Mucosa of stomach (tissue), 1 donor: ENCODE results near the gene TMEM62.
"Not testable (repeated sequence)": the region's sequence is repeated elsewhere in the genome, so short reads cannot be mapped to it uniquely, and the experiment has no call there.

Source experiments
- H3K27me3 ChIP-seq: one replicate; pipeline ENCODE4 v1.7.0; 2013; ENCODE audit warnings: mild to moderate bottlenecking, low read length; ENCODE audit not compliant: control insufficient read depth, insufficient read depth
- H3K36me3 ChIP-seq: one replicate; pipeline ENCODE4 v1.7.0; 2013; ENCODE audit warnings: low read length; ENCODE audit not compliant: control insufficient read depth, insufficient read depth
- H3K4me1 ChIP-seq: one replicate; pipeline ENCODE4 v1.7.0; 2013; ENCODE audit warnings: mild to moderate bottlenecking, low read length; ENCODE audit not compliant: control insufficient read depth, insufficient read depth
- H3K4me3 ChIP-seq: one replicate; pipeline ENCODE4 v1.7.0; 2013; ENCODE audit warnings: low read length
- H3K9ac ChIP-seq: one replicate; pipeline ENCODE4 v1.7.0; 2013; ENCODE audit warnings: mild to moderate bottlenecking, low read length, moderate library complexity
- H3K9me3 ChIP-seq: one replicate; pipeline ENCODE4 v1.7.0; 2013; ENCODE audit warnings: mild to moderate bottlenecking, low read length, moderate library complexity; ENCODE audit not compliant: control insufficient read depth
- donor health status: Pancreatic carcinoma.

Gene TMEM62

GRCh38 chr15:43153269-43153668 lies 19.9 kb downstream of the TMEM62 start:
- H3K27me3 ChIP-seq, result no peaks in the 10 kb centered on the region
- no peak overlapping the region for H3K9ac ChIP-seq
- H3K9me3 ChIP-seq, result no peaks in the 10 kb centered on the region
- H3K4me1 ChIP-seq, result no peaks in the 10 kb centered on the region
- no peaks in the 10 kb centered on the region for H3K36me3 ChIP-seq
- no peak overlapping the region for H3K4me3 ChIP-seq

- Histone ChIP-seq H3K27me3 (no peaks in the 10 kb centered on the region), H3K9me3 (no peaks in the 10 kb centered on the region), H3K9ac (no peak overlapping the region), H3K4me3 (no peak overlapping the region), H3K4me1 (no peaks in the 10 kb centered on the region), H3K36me3 (no peaks in the 10 kb centered on the region)
Observed at GRCh38 chr15:43165801-43166325, 32.5 kb downstream of the TMEM62 start.

- not testable (repeated sequence) for H3K9ac ChIP-seq, H3K27me3 ChIP-seq, H3K9me3 ChIP-seq, H3K36me3 ChIP-seq, H3K4me1 ChIP-seq, H3K4me3 ChIP-seq
Observed at GRCh38 chr15:43167261-43167660, 33.9 kb downstream of the TMEM62 start.

- H3K36me3 ChIP-seq, result no peaks in the 10 kb centered on the region
- no peaks in the 10 kb centered on the region for H3K9me3 ChIP-seq
- H3K4me3 ChIP-seq, result no peak overlapping the region
- no peaks in the 10 kb centered on the region for H3K27me3 ChIP-seq
- H3K9ac ChIP-seq, result no peak overlapping the region
- H3K4me1 ChIP-seq, result no peaks in the 10 kb centered on the region
Observed at GRCh38 chr15:43168192-43169107, 35.1 kb downstream of the TMEM62 start.

GRCh38 chr15:43169888-43170287 lies 36.5 kb downstream of the TMEM62 start:
- Histone ChIP-seq H3K36me3 (no peaks in the 10 kb centered on the region), H3K9me3 (no peaks in the 10 kb centered on the region), H3K27me3 (no peaks in the 10 kb centered on the region), H3K9ac (no peak overlapping the region), H3K4me1 (no peaks in the 10 kb centered on the region), H3K4me3 (no peak overlapping the region)

GRCh38 chr15:43175656-43176309 lies 42.4 kb downstream of the TMEM62 start:
- H3K9me3 ChIP-seq, H3K4me3 ChIP-seq, H3K27me3 ChIP-seq, H3K36me3 ChIP-seq, H3K4me1 ChIP-seq, H3K9ac ChIP-seq: not testable (repeated sequence)

- not testable (repeated sequence) for H3K9ac ChIP-seq, H3K36me3 ChIP-seq, H3K9me3 ChIP-seq, H3K4me3 ChIP-seq, H3K4me1 ChIP-seq, H3K27me3 ChIP-seq
Observed at GRCh38 chr15:43177147-43177546, 43.8 kb downstream of the TMEM62 start.

GRCh38 chr15:43183270-43183669 lies 49.9 kb downstream of the TMEM62 start:
- Histone ChIP-seq H3K9me3 (no peaks in the 10 kb centered on the region), H3K9ac (no peak overlapping the region), H3K4me3 (no peak overlapping the region), H3K36me3 (peaks cover 10% of the 10 kb centered on the region), H3K27me3 (no peaks in the 10 kb centered on the region), H3K4me1 (peaks cover 28% of the 10 kb centered on the region)

- Histone ChIP-seq H3K9me3 (no peaks in the 10 kb centered on the region), H3K4me3 (peak overlapping the region; percentile 8), H3K9ac (no peak overlapping the region), H3K27me3 (no peaks in the 10 kb centered on the region), H3K4me1 (peaks cover 28% of the 10 kb centered on the region), H3K36me3 (peaks cover 7% of the 10 kb centered on the region)
Observed at GRCh38 chr15:43184407-43185124, 51.2 kb downstream of the TMEM62 start.

GRCh38 chr15:43185157-43186002 lies 52.0 kb downstream of the TMEM62 start, which contains the start of gene CCNDBP1:
Gene CCNDBP1, plus strand, starts transcription at chr15:43185403. Its CDS starts 96 bp downstream, at chr15:43185499.
- Histone ChIP-seq H3K9me3 (no peaks in the 10 kb centered on the region), H3K9ac (peak within 1 kb of the TSS; percentile 96), H3K4me3 (peak within 1 kb of the TSS; percentile 75), H3K27me3 (no peaks in the 10 kb centered on the region), H3K36me3 (peaks cover 10% of the 10 kb centered on the region), H3K4me1 (peaks cover 28% of the 10 kb centered on the region)

- Histone ChIP-seq H3K9me3 (no peaks in the 10 kb centered on the region), H3K4me3 (peak overlapping the region; percentile 75), H3K36me3 (peaks cover 12% of the 10 kb centered on the region), H3K4me1 (peaks cover 28% of the 10 kb centered on the region), H3K9ac (peak overlapping the region; percentile 96), H3K27me3 (no peaks in the 10 kb centered on the region)
Observed at GRCh38 chr15:43186003-43186353, 52.6 kb downstream of the TMEM62 start.
